ENCODE measurements around the gene GP5.

GP5 gene

GRCh38 chr3:194397757-194398312 lies 1.2 kb downstream of the GP5 start:
- DNase-seq (ENCODE audit: low spot score) = no peak

- no peak for DNase-seq (ENCODE audit: low spot score)
Observed at GRCh38 chr3:194396859-194397756, 2.0 kb downstream of the GP5 start.

GRCh38 chr3:194396539-194396858 lies 2.6 kb downstream of the GP5 start:
- no peak for DNase-seq (ENCODE audit: low spot score)

GRCh38 chr3:194395778-194396538 lies 3.1 kb downstream of the GP5 start:
- DNase-seq (ENCODE audit: low spot score) = no peak

- no peak for DNase-seq (ENCODE audit: low spot score)
Observed at GRCh38 chr3:194395212-194395611, 3.9 kb downstream of the GP5 start.

- no peak for DNase-seq (ENCODE audit: low spot score)
Observed at GRCh38 chr3:194392576-194392975, 6.5 kb downstream of the GP5 start.

GRCh38 chr3:194390835-194391234 lies 8.2 kb downstream of the GP5 start:
- DNase-seq (ENCODE audit: low spot score) = no peak

GRCh38 chr3:194389269-194389668 lies 9.8 kb downstream of the GP5 start:
- DNase-seq (ENCODE audit: low spot score) = no peak

GRCh38 chr3:194387926-194388418 lies 11.1 kb downstream of the GP5 start:
- no peak for DNase-seq (ENCODE audit: low spot score)

GRCh38 chr3:194387276-194387675 lies 11.8 kb downstream of the GP5 start:
- DNase-seq (ENCODE audit: low spot score) = no peak

- no peak for DNase-seq (ENCODE audit: low spot score)
Observed at GRCh38 chr3:194386648-194387047, 12.4 kb downstream of the GP5 start.

GRCh38 chr3:194386066-194386465 lies 13.0 kb downstream of the GP5 start:
- DNase-seq (ENCODE audit: low spot score) = no peak

GRCh38 chr3:194384569-194385001 lies 14.5 kb downstream of the GP5 start:
- DNase-seq (ENCODE audit: low spot score) = no peak

- DNase-seq (ENCODE audit: low spot score) = no peak
Observed at GRCh38 chr3:194384156-194384555, 14.9 kb downstream of the GP5 start.

- no peak for DNase-seq (ENCODE audit: low spot score)
Observed at GRCh38 chr3:194383276-194383940, 15.7 kb downstream of the GP5 start.

GRCh38 chr3:194382892-194383223 lies 16.2 kb downstream of the GP5 start:
- DNase-seq (ENCODE audit: low spot score) = no peak

- DNase-seq (ENCODE audit: low spot score) = no peak
Observed at GRCh38 chr3:194382196-194382891, 16.7 kb downstream of the GP5 start.

- DNase-seq (ENCODE audit: low spot score) = peak; percentile 17
Observed at GRCh38 chr3:194381460-194381875, 17.6 kb downstream of the GP5 start.

GRCh38 chr3:194380326-194380725 lies 18.7 kb downstream of the GP5 start:
- DNase-seq (ENCODE audit: low spot score) = no peak

- no peak for DNase-seq (ENCODE audit: low spot score)
Observed at GRCh38 chr3:194379651-194380050, 19.4 kb downstream of the GP5 start.

- no peak for DNase-seq (ENCODE audit: low spot score)
Observed at GRCh38 chr3:194379231-194379630, 19.8 kb downstream of the GP5 start.

- DNase-seq (ENCODE audit: low spot score) = no peak
Observed at GRCh38 chr3:194377708-194378107, 21.4 kb downstream of the GP5 start.
